OCI-LY1 (cell line): ENCODE results near the gene MRPL1.

Source experiments
- H2AFZ ChIP-seq: fragments of 200-600 bp; sonication (generic), shearing (Covaris generic); 2 replicates; pipeline ENCODE4 v1.6.0; 2014; ENCODE audit warnings: antibody characterized with exemption, mild to moderate bottlenecking, low read length
- H3F3A ChIP-seq: fragments of 200-600 bp; sonication (generic), shearing (Covaris generic); 2 replicates; pipeline ENCODE4 v1.6.0; 2014; ENCODE audit warnings: mild to moderate bottlenecking, antibody characterized with exemption, low read length, moderate library complexity; ENCODE audit not compliant: insufficient read depth
- H3K27ac ChIP-seq: fragments of 200-600 bp; sonication (generic); 2 replicates; pipeline ENCODE4 v1.5.1; 2014; ENCODE audit warnings: low read length, mixed run types, mild to moderate bottlenecking, low read depth; ENCODE audit not compliant: poor library complexity, severe bottlenecking
- H3K27me3 ChIP-seq: fragments of 200-600 bp; sonication (generic); 2 replicates; pipeline ENCODE4 v1.6.0; 2014; ENCODE audit warnings: antibody characterized with exemption, mild to moderate bottlenecking, low read length, moderate library complexity; ENCODE audit not compliant: insufficient read depth
- H3K36me3 ChIP-seq: fragments of 200-600 bp; sonication (generic); 2 replicates; pipeline ENCODE4 v1.6.1; 2014; ENCODE audit warnings: mild to moderate bottlenecking, antibody characterized with exemption, low read length, moderate library complexity, mixed read lengths; ENCODE audit not compliant: insufficient read depth
- H3K4me1 ChIP-seq: fragments of 200-600 bp; sonication (generic); 2 replicates; pipeline ENCODE4 v1.5.1; 2014; ENCODE audit warnings: mild to moderate bottlenecking, low read length, moderate library complexity; ENCODE audit not compliant: insufficient read depth, severe bottlenecking
- H3K4me2 ChIP-seq: fragments of 200-600 bp; sonication (generic), shearing (Covaris generic); 2 replicates; pipeline ENCODE4 v1.6.1; 2014; ENCODE audit warnings: low read length
- H3K4me3 ChIP-seq: fragments of 200-600 bp; sonication (generic); 2 replicates; pipeline ENCODE4 v1.5.1; 2014; ENCODE audit warnings: low read length, low read depth, mild to moderate bottlenecking, mixed read lengths; ENCODE audit not compliant: poor library complexity, severe bottlenecking
- H3K79me2 ChIP-seq: fragments of 200-600 bp; shearing (Covaris generic); 2 replicates; pipeline ENCODE4 v1.6.1; 2016; ENCODE audit warnings: mixed run types, low read length, mixed read lengths; ENCODE audit not compliant: insufficient read depth
- H3K9ac ChIP-seq: fragments of 200-600 bp; sonication (generic), shearing (Covaris generic); 2 replicates; pipeline ENCODE4 v1.6.1; 2014; ENCODE audit warnings: mild to moderate bottlenecking, low read length, mixed read lengths
- H3K9me2 ChIP-seq: fragments of 200-600 bp; sonication (generic), shearing (Covaris generic); 2 replicates; pipeline ENCODE4 v1.6.1; 2014; ENCODE audit warnings: low read depth, mild to moderate bottlenecking, low read length, mixed read lengths
- H3K9me3 ChIP-seq: fragments of 200-600 bp; shearing (Covaris generic); 2 replicates; pipeline ENCODE4 v1.6.1; 2014; ENCODE audit warnings: low read length, mixed read lengths
- H4K20me1 ChIP-seq: fragments of 200-600 bp; sonication (generic), shearing (Covaris generic); 2 replicates; pipeline ENCODE4 v1.6.0; 2016; ENCODE audit warnings: mild to moderate bottlenecking, low read length; ENCODE audit not compliant: insufficient read depth
- EZH2 ChIP-seq: fragments of 200-600 bp; sonication (generic), shearing (Covaris generic); IDR thresholded peaks from 2 replicates; pipeline ENCODE4 v1.8.0; 2017; ENCODE audit warnings: borderline replicate concordance, mixed run types, mild to moderate bottlenecking, antibody characterized with exemption, low read length, moderate library complexity, mixed read lengths
- TF ChIP-seq, protein P1 (sequence below): fragments of 200-600 bp; sonication (generic), shearing (Covaris generic); IDR thresholded peaks from 2 replicates; pipeline ENCODE4 v1.5.1; 2017; ENCODE audit warnings: mild to moderate bottlenecking, antibody characterized with exemption, low read length, moderate library complexity, mixed read lengths

Gene MRPL1

DNA sequence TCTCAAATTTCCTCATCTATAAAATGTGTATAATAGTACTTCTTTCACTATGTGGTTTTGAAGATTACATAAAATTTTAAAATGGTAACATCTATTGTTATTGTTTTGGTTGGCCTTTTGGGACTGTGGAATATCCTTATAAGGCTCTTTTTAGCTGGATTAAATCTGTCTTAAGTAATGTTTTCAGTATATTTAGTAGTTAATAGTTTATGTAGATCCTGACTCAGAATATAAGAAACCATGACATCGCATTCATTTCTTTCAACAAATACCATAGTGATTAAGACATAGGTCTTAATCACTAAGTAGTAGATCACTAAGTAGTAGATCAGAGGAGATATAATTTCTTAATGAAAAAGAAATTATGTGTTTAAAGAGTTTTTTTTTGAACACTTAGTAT, 48.5 kb downstream of the MRPL1 start:
- Histone ChIP-seq H3K4me1 (peaks cover under 1% of the 10 kb centered on the region), H3K27me3 (no peaks in the 10 kb centered on the region), H3K9ac (no peak overlapping the region), H3K9me3 (0 out of 2 replicates have a peak, but pooled peaks cover 3% of the 10 kb centered on the region), H3K36me3 (peaks cover 56% of the 10 kb centered on the region), H2AFZ (no peak overlapping the region), H4K20me1 (no peaks in the 10 kb centered on the region), H3F3A (no peaks in the 10 kb centered on the region), H3K79me2 (no peaks in the 10 kb centered on the region), H3K27ac (no peak overlapping the region), H3K4me3 (no peak overlapping the region), H3K9me2 (no peaks in the 10 kb centered on the region), H3K4me2 (no peak overlapping the region)
- TF ChIP-seq, protein P1, sequence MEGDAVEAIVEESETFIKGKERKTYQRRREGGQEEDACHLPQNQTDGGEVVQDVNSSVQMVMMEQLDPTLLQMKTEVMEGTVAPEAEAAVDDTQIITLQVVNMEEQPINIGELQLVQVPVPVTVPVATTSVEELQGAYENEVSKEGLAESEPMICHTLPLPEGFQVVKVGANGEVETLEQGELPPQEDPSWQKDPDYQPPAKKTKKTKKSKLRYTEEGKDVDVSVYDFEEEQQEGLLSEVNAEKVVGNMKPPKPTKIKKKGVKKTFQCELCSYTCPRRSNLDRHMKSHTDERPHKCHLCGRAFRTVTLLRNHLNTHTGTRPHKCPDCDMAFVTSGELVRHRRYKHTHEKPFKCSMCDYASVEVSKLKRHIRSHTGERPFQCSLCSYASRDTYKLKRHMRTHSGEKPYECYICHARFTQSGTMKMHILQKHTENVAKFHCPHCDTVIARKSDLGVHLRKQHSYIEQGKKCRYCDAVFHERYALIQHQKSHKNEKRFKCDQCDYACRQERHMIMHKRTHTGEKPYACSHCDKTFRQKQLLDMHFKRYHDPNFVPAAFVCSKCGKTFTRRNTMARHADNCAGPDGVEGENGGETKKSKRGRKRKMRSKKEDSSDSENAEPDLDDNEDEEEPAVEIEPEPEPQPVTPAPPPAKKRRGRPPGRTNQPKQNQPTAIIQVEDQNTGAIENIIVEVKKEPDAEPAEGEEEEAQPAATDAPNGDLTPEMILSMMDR, result no peak
- TF ChIP-seq EZH2, result no peak

DNA sequence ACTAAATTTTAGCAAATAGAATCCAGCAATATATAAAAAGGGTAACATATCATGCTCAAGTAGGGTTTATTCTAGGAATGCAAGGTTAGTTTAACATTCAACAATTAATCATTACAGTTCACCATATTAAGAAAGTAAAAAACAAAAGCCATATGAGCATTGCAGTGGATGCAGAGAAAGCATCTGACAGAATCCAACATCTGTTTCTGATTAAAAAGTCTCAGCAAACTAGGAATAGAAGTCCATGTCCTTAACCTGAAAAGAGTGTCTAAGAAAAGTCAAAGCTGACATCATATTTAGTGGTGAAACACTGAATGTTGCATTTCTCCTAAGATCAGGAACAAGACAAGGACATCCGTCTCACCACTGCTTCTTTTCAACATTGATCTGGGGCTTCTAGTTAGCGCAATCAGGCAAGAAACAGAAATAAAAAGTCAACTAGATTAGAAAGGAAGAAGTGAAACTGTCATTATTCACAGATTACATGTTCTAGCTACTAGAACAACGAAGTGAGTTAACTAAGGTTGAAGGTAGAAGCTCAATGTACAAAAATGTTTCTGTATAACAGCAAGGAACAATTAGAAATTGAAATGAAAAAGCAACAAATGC, 49.3 kb downstream of the MRPL1 start:
- Histone ChIP-seq H3K27ac (no peak overlapping the region), H3K4me1 (peaks cover 9% of the 10 kb centered on the region), H3K4me3 (no peak overlapping the region), H3K9me2 (no peaks in the 10 kb centered on the region), H2AFZ (no peak overlapping the region), H3K36me3 (peaks cover 54% of the 10 kb centered on the region), H3K9me3 (0 out of 2 replicates have a peak, but pooled peaks cover 3% of the 10 kb centered on the region), H3K9ac (no peak overlapping the region), H4K20me1 (no peaks in the 10 kb centered on the region), H3K79me2 (no peaks in the 10 kb centered on the region), H3K27me3 (no peaks in the 10 kb centered on the region), H3F3A (no peaks in the 10 kb centered on the region), H3K4me2 (no peak overlapping the region)
- TF ChIP-seq, protein P1, result no peak
- no peak for TF ChIP-seq EZH2

DNA sequence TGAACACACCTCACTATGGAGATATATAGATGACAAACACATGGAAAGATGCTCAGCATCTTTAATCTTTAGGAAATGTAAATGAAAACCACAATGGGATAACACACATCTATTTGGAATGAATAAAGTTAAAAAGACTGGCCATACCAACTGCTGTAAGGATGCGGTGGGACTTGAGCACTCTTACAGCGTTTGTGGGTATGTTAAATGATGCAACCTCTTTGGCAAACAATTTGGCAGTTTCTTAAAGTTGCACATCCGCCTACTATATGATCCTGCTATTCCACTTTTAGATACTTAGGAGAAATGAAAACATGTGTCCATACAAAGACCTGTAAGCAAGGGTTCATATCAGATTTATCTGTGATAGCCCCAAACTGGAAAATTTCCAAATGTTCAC, 50.7 kb downstream of the MRPL1 start:
- H3K79me2 ChIP-seq, result no peaks in the 10 kb centered on the region
- H4K20me1 ChIP-seq, result no peaks in the 10 kb centered on the region
- peaks cover 48% of the 10 kb centered on the region for H3K36me3 ChIP-seq
- no peak overlapping the region for H3K4me2 ChIP-seq
- no peak overlapping the region for H3K27ac ChIP-seq
- no peak overlapping the region for H3K9ac ChIP-seq
- no peaks in the 10 kb centered on the region for H3K27me3 ChIP-seq
- 0 out of 2 replicates have a peak, but pooled peaks cover 3% of the 10 kb centered on the region for H3K9me3 ChIP-seq
- no peaks in the 10 kb centered on the region for H3K9me2 ChIP-seq
- H3K4me3 ChIP-seq, result no peak overlapping the region
- no peak overlapping the region for H2AFZ ChIP-seq
- no peaks in the 10 kb centered on the region for H3F3A ChIP-seq
- TF ChIP-seq EZH2, result no peak
- TF ChIP-seq, protein P1, result no peak
- peaks cover 23% of the 10 kb centered on the region for H3K4me1 ChIP-seq
